Pons (tissue), 1 donor: ENCODE measurements around the gene RANBP3.
"Not testable (repeated sequence)": the region's sequence is repeated elsewhere in the genome, so short reads cannot be mapped to it uniquely, and the experiment has no call there.

ENCODE experiments used
- DNase-seq: peaks from one replicate; pipeline ENCODE4 v3.0.0-alpha.2; 2016; ENCODE audit warnings: low spot score

The RANBP3 gene

GRCh38 chr19:6007866-6008265 is 29.9 kb upstream of the RANBP3 start:
- no peak for DNase-seq

- DNase-seq: no peak
These were observed 29.0 kb upstream of the RANBP3 start for GRCh38 chr19:6006896-6007295.

GRCh38 chr19:6006070-6006446 is 28.1 kb upstream of the RANBP3 start:
- not testable (repeated sequence) for DNase-seq

- no peak for DNase-seq
These were observed 27.6 kb upstream of the RANBP3 start for GRCh38 chr19:6005321-6006069.

- DNase-seq: no peak
These were observed 26.0 kb upstream of the RANBP3 start for GRCh38 chr19:6003976-6004375.

GRCh38 chr19:6002591-6002990 is 24.7 kb upstream of the RANBP3 start:
- DNase-seq: no peak

- no peak for DNase-seq
These were observed 22.4 kb upstream of the RANBP3 start for GRCh38 chr19:6000228-6000847.

GRCh38 chr19:5999693-6000092 is 21.8 kb upstream of the RANBP3 start:
- no peak for DNase-seq

GRCh38 chr19:5997371-5997770 is 19.4 kb upstream of the RANBP3 start:
- DNase-seq: no peak

GRCh38 chr19:5996623-5997320 is 18.8 kb upstream of the RANBP3 start:
- DNase-seq: no peak

- DNase-seq: no peak
These were observed 18.2 kb upstream of the RANBP3 start for GRCh38 chr19:5996102-5996501.

GRCh38 chr19:5995606-5996005 is 17.7 kb upstream of the RANBP3 start:
- no peak for DNase-seq

GRCh38 chr19:5994405-5995165 is 16.6 kb upstream of the RANBP3 start:
- no peak for DNase-seq

- no peak for DNase-seq
These were observed 15.9 kb upstream of the RANBP3 start for GRCh38 chr19:5993648-5994358.

- no peak for DNase-seq
These were observed 15.3 kb upstream of the RANBP3 start for GRCh38 chr19:5993201-5993600.

- DNase-seq: no peak
These were observed 14.8 kb upstream of the RANBP3 start for GRCh38 chr19:5992756-5993155.

- DNase-seq: no peak
These were observed 13.4 kb upstream of the RANBP3 start for GRCh38 chr19:5991244-5991838.

GRCh38 chr19:5990289-5990797 is 12.4 kb upstream of the RANBP3 start:
- no peak for DNase-seq

- no peak for DNase-seq
These were observed 11.6 kb upstream of the RANBP3 start for GRCh38 chr19:5989388-5990074.

GRCh38 chr19:5988517-5989387 is 10.8 kb upstream of the RANBP3 start:
- DNase-seq: no peak
